ENCODE results near the gene TAB2. TPM values are rescaled to one million over a fixed set of nuclear protein-coding genes. Genes with fewer than 3 reads are reported as not detected.

The TAB2 gene
- total RNA-seq, 1 experiment from 2014 or later, result 56.2 TPM

DNA sequence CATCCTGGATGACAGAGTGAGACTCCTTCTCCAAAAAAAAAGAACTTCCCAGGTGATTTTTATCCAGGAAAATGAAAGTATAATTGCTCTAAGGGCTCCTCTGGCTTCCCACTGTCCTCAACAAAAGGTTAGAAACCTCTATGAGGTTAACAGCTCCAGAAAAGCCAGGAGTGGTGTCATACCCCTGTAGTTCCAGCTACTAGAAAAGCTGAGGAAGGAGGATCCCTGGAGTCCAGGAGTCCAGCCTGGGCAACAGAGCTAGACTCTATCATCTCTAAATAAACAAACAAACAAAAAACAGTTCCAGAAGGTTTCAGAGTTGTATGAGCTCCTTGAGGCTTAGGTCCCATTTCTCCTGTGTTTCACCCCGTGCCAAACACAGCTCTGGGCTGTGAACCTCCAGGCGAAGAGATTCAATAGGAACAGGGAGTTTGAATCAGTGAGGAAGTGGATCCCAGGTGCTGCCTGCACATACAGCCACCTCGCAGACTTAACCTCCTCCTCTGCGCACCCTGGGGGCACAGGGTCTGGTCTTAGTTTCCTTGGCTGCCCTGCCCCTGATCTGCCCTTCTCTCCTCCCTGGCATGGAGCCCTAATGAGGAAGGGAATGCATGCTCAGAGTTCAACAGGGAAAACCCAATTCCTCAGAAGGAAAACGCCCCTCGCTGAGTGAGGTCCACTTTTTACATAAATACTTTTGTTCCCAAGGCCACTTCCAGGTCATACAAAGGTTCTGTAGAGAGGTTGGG, 136.3 kb downstream of the TAB2 start:
- peaks cover 57% of the 10 kb centered on the region for H3K27me3 Mint-ChIP-seq (ENCODE audit: low read depth)

More for the DNA sequence above, 136.3 kb downstream of the TAB2 start:
- Histone ChIP-seq H3K4me2 (ENCODE audit: insufficient read depth, insufficient read length, low read length) (no peak overlapping the region), H3K4me1 (ENCODE audit: insufficient read depth, low read length) (no peaks in the 10 kb centered on the region), H2BK15ac (ENCODE audit: low read depth, low read length) (no peak overlapping the region), H3K23me2 (ENCODE audit: insufficient read length, low read depth, low read length, poor library complexity, severe bottlenecking) (peaks cover 6% of the 10 kb centered on the region), H4K8ac (replicated peaks; ENCODE audit: insufficient read length, low read depth, low read length) (no peak overlapping the region), H3K79me2 (ENCODE audit: insufficient read depth, low read length) (no peaks in the 10 kb centered on the region), H2BK20ac (ENCODE audit: low read depth, low read length, poor library complexity, severe bottlenecking) (no peak overlapping the region), H3K9ac (ENCODE audit: extremely low read depth, insufficient read length, low read length) (no peak overlapping the region), H3K56ac (ENCODE audit: insufficient read length, low read depth, low read length) (no peak overlapping the region), H3K14ac (ENCODE audit: insufficient read depth, low read length) (no peak overlapping the region), H3K4ac (ENCODE audit: low read depth, low read length) (no peak overlapping the region), H3K18ac (ENCODE audit: insufficient read length, low read depth, low read length) (no peak overlapping the region), H2BK12ac (ENCODE audit: insufficient read length, low read depth, low read length) (no peak overlapping the region), H3K79me1 (ENCODE audit: insufficient read depth, low read depth, low read length, poor library complexity, severe bottlenecking) (no peaks in the 10 kb centered on the region), H3K27me3 (ENCODE audit: insufficient read depth, low read length) (peaks cover 18% of the 10 kb centered on the region; the same call in 1 of the 2 replicates), H4K91ac (ENCODE audit: insufficient read length, low read depth, low read length) (no peak overlapping the region), H2BK120ac (ENCODE audit: low read depth, low read length, poor library complexity, severe bottlenecking) (no peak overlapping the region), H3K9me3 (ENCODE audit: control insufficient read depth, low read depth, low read length) (no peaks in the 10 kb centered on the region), H3K23ac (ENCODE audit: insufficient read length, low read depth, low read length) (no peak overlapping the region), H4K5ac (ENCODE audit: insufficient read length, low read depth, low read length) (no peak overlapping the region), H3K27ac (ENCODE audit: insufficient read length, low read depth, low read length) (no peak overlapping the region), H2BK5ac (ENCODE audit: insufficient read length, low read length) (no peak overlapping the region), H2AFZ (ENCODE audit: low read length) (no peak overlapping the region), H4K20me1 (ENCODE audit: control insufficient read depth, insufficient read depth, insufficient read length) (no peaks in the 10 kb centered on the region), H2AK5ac (ENCODE audit: insufficient read length, low read length) (no peak overlapping the region), H3T11ph (ENCODE audit: low read length) (no peak overlapping the region)
- H3K36me3 Mint-ChIP-seq (ENCODE audit: insufficient read depth in 1 of 3, low read depth in 3 of 3), result no peaks in the 10 kb centered on the region
- H3K4me3 Mint-ChIP-seq, result no peak overlapping the region
- WGBS (ENCODE audit: extremely low coverage, insufficient read length, low lambda C conversion rate), result no CpG with 5 or more reads among the region's 6 CpGs
- TF ChIP-seq CTCF (conservative IDR thresholded peaks at IDR 0.05), result no peak
- H3K9me3 Mint-ChIP-seq, result no peaks in the 10 kb centered on the region
- H3K4me1 Mint-ChIP-seq, result 0 out of 4 replicates have a peak, but pooled peaks cover 0 to 2% of the 10 kb centered on the region in 2 experiments
- no peak overlapping the region; a peak in 1 of 7 replicates for H3K27ac Mint-ChIP-seq
- DNase-seq, result no peak
